Measurements from ENCODE around the gene FRAT1. TPM values are rescaled to one million over a fixed set of nuclear protein-coding genes. Genes with fewer than 3 reads are reported as not detected.

FRAT1 gene
- total and polyA plus RNA-seq, 2 of the 13 experiments (the other 11 are each of a cell fraction or from before 2014, with no cell fraction given): 1.7 to 2.3 TPM

DNA sequence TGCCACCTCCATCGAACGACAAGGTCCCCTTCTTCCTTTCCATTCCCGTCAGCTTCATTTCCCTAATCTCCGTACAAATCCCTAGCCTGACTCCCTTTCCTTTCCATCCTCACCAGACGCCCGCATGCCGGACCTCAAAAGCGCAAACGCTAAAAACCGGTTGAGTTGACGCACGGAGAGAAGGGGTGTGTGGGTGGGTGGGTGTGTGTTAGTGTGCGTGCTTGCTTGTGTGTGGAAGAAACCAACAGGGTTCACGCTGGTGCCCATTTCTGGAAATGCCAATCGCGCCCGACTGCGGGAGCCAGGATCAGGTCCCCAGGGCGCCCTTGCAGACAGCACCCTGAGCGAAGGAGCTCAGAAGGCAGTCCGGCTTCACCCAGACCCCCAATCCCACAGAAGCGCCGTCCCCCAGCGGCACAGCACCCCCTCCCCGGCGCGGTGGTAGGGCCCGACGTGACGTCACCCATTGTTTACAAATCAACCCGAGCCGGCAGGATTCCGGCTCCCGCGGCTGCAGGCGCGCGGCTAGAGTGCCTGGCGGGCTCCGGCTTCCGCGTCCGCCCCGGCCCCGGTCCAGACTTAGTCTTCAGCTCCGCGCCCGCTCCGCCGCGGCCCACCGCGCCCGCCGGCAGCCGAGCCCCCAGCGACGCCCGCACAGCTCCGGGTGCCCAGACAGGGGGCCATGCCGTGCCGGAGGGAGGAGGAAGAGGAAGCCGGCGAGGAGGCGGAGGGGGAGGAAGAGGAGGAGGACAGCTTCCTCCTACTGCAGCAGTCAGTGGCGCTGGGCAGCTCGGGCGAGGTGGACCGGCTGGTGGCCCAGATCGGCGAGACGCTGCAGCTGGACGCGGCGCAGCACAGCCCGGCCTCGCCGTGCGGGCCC is at the start of gene FRAT1 (continued):
- TF ChIP-seq, protein P1, sequence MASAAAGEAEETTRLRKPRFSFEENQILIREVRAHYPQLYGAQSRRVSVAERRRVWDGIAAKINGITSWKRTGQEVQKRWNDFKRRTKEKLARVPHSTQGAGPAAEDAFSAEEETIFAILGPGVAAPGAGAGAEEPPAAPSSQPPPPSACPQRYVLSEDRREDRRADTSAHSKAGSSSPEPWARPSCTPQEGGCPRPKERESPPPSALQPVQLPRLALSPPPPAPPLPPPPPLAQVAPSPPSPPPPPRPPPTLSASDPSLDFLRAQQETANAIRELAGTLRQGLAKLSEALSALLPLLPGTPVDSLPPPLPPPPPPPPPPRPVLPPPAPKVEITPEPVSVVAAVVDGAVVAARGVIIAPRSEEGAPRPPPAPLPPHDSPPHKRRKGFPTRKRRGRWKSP (CRISPR knock-in tag; IDR thresholded peaks at IDR 0.05): peak; percentile 97
- TF ChIP-seq ZNF747 (CRISPR knock-in tag; IDR thresholded peaks at IDR 0.05; ENCODE audit: borderline replicate concordance) (no peak), DR1 (CRISPR knock-in tag; IDR thresholded peaks at IDR 0.05) (no peak), ZNF562 (CRISPR knock-in tag; IDR thresholded peaks at IDR 0.05; ENCODE audit: borderline replicate concordance) (no peak), NFKB2 (CRISPR knock-in tag; IDR thresholded peaks at IDR 0.05; ENCODE audit: borderline replicate concordance) (peak; percentile 75; the same call in 1 of the 2 replicates), ZNF772 (CRISPR knock-in tag; IDR thresholded peaks at IDR 0.05) (no peak), EED (CRISPR knock-in tag; IDR thresholded peaks at IDR 0.05) (no peak), MXD4 (CRISPR knock-in tag; IDR thresholded peaks at IDR 0.05) (peak; percentile 33; the same call in 1 of the 2 replicates), GATA4 (IDR thresholded peaks at IDR 0.05; ENCODE audit: borderline replicate concordance, low read depth) (0 out of 2 replicates have a peak, but pooled peaks have one; percentile 14), RBFOX2 (IDR thresholded peaks at IDR 0.05; ENCODE audit: low read depth, low read length) (peak; percentile 80), HNRNPUL1 (IDR thresholded peaks at IDR 0.05; ENCODE audit: low read depth, low read length) (no peak), SATB2 (CRISPR knock-in tag; IDR thresholded peaks at IDR 0.05) (no peak), SMAD1 (CRISPR knock-in tag; IDR thresholded peaks at IDR 0.05; ENCODE audit: borderline replicate concordance, low read depth) (peak; percentile 89)
- TF ChIP-seq, protein P2, sequence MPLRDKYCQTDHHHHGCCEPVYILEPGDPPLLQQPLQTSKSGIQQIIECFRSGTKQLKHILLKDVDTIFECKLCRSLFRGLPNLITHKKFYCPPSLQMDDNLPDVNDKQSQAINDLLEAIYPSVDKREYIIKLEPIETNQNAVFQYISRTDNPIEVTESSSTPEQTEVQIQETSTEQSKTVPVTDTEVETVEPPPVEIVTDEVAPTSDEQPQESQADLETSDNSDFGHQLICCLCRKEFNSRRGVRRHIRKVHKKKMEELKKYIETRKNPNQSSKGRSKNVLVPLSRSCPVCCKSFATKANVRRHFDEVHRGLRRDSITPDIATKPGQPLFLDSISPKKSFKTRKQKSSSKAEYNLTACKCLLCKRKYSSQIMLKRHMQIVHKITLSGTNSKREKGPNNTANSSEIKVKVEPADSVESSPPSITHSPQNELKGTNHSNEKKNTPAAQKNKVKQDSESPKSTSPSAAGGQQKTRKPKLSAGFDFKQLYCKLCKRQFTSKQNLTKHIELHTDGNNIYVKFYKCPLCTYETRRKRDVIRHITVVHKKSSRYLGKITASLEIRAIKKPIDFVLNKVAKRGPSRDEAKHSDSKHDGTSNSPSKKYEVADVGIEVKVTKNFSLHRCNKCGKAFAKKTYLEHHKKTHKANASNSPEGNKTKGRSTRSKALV (CRISPR knock-in tag; IDR thresholded peaks at IDR 0.05): no peak
- TF ChIP-seq, protein P3, sequence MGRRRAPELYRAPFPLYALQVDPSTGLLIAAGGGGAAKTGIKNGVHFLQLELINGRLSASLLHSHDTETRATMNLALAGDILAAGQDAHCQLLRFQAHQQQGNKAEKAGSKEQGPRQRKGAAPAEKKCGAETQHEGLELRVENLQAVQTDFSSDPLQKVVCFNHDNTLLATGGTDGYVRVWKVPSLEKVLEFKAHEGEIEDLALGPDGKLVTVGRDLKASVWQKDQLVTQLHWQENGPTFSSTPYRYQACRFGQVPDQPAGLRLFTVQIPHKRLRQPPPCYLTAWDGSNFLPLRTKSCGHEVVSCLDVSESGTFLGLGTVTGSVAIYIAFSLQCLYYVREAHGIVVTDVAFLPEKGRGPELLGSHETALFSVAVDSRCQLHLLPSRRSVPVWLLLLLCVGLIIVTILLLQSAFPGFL (CRISPR knock-in tag; IDR thresholded peaks at IDR 0.05): no peak
- TF ChIP-seq, protein P4, sequence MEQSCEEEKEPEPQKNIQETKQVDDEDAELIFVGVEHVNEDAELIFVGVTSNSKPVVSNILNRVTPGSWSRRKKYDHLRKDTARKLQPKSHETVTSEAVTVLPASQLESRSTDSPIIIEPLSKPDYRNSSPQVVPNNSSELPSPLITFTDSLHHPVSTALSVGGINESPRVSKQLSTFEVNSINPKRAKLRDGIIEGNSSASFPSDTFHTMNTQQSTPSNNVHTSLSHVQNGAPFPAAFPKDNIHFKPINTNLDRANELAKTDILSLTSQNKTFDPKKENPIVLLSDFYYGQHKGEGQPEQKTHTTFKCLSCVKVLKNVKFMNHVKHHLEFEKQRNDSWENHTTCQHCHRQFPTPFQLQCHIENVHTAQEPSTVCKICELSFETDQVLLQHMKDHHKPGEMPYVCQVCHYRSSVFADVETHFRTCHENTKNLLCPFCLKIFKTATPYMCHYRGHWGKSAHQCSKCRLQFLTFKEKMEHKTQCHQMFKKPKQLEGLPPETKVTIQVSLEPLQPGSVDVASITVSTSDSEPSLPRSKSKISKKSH (CRISPR knock-in tag; IDR thresholded peaks at IDR 0.05; ENCODE audit: borderline replicate concordance): peak; percentile 67; the same call in 1 of the 2 replicates
- TF ChIP-seq, protein P5, sequence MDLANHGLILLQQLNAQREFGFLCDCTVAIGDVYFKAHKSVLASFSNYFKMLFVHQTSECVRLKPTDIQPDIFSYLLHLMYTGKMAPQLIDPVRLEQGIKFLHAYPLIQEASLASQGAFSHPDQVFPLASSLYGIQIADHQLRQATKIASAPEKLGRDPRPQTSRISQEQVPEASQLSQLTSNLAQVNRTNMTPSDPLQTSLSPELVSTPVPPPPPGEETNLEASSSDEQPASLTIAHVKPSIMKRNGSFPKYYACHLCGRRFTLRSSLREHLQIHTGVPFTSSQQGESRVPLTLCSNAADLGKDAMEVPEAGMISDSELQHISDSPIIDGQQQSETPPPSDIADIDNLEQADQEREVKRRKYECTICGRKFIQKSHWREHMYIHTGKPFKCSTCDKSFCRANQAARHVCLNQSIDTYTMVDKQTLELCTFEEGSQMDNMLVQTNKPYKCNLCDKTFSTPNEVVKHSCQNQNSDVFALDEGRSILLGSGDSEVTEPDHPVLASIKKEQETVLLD (CRISPR knock-in tag; IDR thresholded peaks at IDR 0.05; ENCODE audit: low read depth): no peak; the same call in 1 of the 2 replicates
- TF ChIP-seq, protein P6, sequence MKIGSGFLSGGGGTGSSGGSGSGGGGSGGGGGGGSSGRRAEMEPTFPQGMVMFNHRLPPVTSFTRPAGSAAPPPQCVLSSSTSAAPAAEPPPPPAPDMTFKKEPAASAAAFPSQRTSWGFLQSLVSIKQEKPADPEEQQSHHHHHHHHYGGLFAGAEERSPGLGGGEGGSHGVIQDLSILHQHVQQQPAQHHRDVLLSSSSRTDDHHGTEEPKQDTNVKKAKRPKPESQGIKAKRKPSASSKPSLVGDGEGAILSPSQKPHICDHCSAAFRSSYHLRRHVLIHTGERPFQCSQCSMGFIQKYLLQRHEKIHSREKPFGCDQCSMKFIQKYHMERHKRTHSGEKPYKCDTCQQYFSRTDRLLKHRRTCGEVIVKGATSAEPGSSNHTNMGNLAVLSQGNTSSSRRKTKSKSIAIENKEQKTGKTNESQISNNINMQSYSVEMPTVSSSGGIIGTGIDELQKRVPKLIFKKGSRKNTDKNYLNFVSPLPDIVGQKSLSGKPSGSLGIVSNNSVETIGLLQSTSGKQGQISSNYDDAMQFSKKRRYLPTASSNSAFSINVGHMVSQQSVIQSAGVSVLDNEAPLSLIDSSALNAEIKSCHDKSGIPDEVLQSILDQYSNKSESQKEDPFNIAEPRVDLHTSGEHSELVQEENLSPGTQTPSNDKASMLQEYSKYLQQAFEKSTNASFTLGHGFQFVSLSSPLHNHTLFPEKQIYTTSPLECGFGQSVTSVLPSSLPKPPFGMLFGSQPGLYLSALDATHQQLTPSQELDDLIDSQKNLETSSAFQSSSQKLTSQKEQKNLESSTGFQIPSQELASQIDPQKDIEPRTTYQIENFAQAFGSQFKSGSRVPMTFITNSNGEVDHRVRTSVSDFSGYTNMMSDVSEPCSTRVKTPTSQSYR (CRISPR knock-in tag; IDR thresholded peaks at IDR 0.05; ENCODE audit: borderline replicate concordance): no peak

Data from HepG2 (cell line).